Activated T-helper 2 cell treated with anti-CD3 and anti-CD28 coated beads, Interferon-gamma antibody, Interleukin-2, Interleukin-4, amounts not matched to agents 10 μg/mL and 5 μg/mL and 100 μg/mL, durations not matched to agents 14 hours and 24 hours and 36 hours (primary cell): ENCODE measurements around the gene KCNJ2. TPM values are rescaled to one million over a fixed set of nuclear protein-coding genes. Genes with fewer than 3 reads are reported as not detected.

ENCODE experiments used
- DNase-seq: peaks from one replicate; pipeline ENCODE4 v3.0.0; 2021; ENCODE audit warnings: low spot score
- H3K27ac Mint-ChIP-seq: one replicate; pipeline ENCODE4 v1.8.0; 2021; ENCODE audit warnings: mixed read lengths
- H3K27me3 Mint-ChIP-seq: one replicate; pipeline ENCODE4 v1.8.0; 2021; ENCODE audit warnings: low read depth, mixed read lengths
- H3K36me3 Mint-ChIP-seq: one replicate; pipeline ENCODE4 v1.8.0; 2021; ENCODE audit warnings: low read depth, mixed read lengths
- H3K4me1 Mint-ChIP-seq: one replicate; pipeline ENCODE4 v1.8.0; 2021; ENCODE audit warnings: low read depth, mixed read lengths
- H3K4me3 Mint-ChIP-seq: one replicate; pipeline ENCODE4 v1.8.0; 2021; ENCODE audit warnings: low read depth, mild to moderate bottlenecking, moderate library complexity, mixed read lengths
- H3K9me3 Mint-ChIP-seq: one replicate; pipeline ENCODE4 v1.8.0; 2021; ENCODE audit warnings: mixed read lengths
- intact Hi-C: fragments of 100-400 bp; cut with micrococcal nuclease; formaldehyde crosslinking; loops from one replicate; pipeline ENCODE4 v1.15.1; 2023
- total RNA-seq: library from RNA; stranded (reverse); gene quantifications from 2 replicates; pipeline ENCODE4 v1.2.3, GENCODE V29; 2022

Gene KCNJ2
- total RNA-seq, 1 donor from 2014 or later = 0.11 TPM

DNA sequence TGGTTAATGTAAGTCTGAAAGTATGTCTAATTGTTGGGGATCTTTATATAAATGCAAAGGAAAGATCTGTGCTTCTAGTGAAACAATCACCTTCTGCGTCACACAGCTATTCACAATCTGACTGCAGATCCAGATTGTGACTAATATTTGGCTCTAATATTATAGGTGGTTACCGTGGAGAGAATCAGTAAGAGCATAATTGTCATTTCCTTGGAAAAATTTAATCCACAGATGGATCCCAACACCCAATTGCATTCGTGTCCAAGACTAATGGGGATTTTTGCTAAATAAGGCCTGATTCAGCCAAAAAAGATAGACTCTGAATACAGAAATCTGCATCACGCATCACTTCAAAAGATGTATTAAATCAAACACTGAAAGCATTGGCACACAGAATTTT lies 2.7 kb upstream of the KCNJ2 start:
- intact Hi-C loops = loop anchor here (5.0 kb wide), 2 partner anchors 599 to 839 kb away; partner anchors contain the start of gene ABCA5
- H3K4me3 Mint-ChIP-seq = no peak overlapping the region
- H3K9me3 Mint-ChIP-seq = no peaks in the 10 kb centered on the region

GRCh38 chr17:70168044-70168976 lies 1.0 kb upstream of the KCNJ2 start:
- intact Hi-C loops = loop anchor here (2.0 to 5.0 kb wide), 3 partner anchors 32 to 841 kb away; partner anchors contain the start of gene ABCA5
- Mint-ChIP-seq H3K27ac (no peak overlapping the region), H3K9me3 (no peaks in the 10 kb centered on the region), H3K4me1 (peaks cover 11% of the 10 kb centered on the region), H3K4me3 (peak overlapping the region; percentile 81), H3K27me3 (peaks cover 56% of the 10 kb centered on the region), H3K36me3 (no peaks in the 10 kb centered on the region)
- peak; percentile 12 for DNase-seq

More for the DNA sequence above, 2.7 kb upstream of the KCNJ2 start:
- peaks cover 11% of the 10 kb centered on the region for H3K4me1 Mint-ChIP-seq
- H3K27me3 Mint-ChIP-seq = peaks cover 47% of the 10 kb centered on the region
- DNase-seq = no peak
- H3K36me3 Mint-ChIP-seq = no peaks in the 10 kb centered on the region
- no peak overlapping the region for H3K27ac Mint-ChIP-seq

GRCh38 chr17:70169709-70170597 lies 621 bp downstream of the KCNJ2 start:
- intact Hi-C loops = loop anchor here (2.0 to 5.0 kb wide), 3 partner anchors 33 to 843 kb away; partner anchors contain the start of gene ABCA5
- peaks cover 11% of the 10 kb centered on the region for H3K4me1 Mint-ChIP-seq
- peaks cover 59% of the 10 kb centered on the region for H3K27me3 Mint-ChIP-seq
- no peak for DNase-seq
- H3K9me3 Mint-ChIP-seq = no peaks in the 10 kb centered on the region
- peak overlapping the region; percentile 66 for H3K4me3 Mint-ChIP-seq
- H3K27ac Mint-ChIP-seq = no peak overlapping the region
- no peaks in the 10 kb centered on the region for H3K36me3 Mint-ChIP-seq

GRCh38 chr17:70171159-70171558 lies 1.8 kb downstream of the KCNJ2 start:
- Mint-ChIP-seq H3K27me3 (peaks cover 57% of the 10 kb centered on the region), H3K4me3 (no peak overlapping the region), H3K4me1 (peaks cover 11% of the 10 kb centered on the region), H3K27ac (no peak overlapping the region), H3K9me3 (no peaks in the 10 kb centered on the region), H3K36me3 (no peaks in the 10 kb centered on the region)
- DNase-seq = no peak
- intact Hi-C loops = no loop called here

GRCh38 chr17:70172449-70172848 lies 3.1 kb downstream of the KCNJ2 start:
- no peaks in the 10 kb centered on the region for H3K36me3 Mint-ChIP-seq
- H3K27ac Mint-ChIP-seq = no peak overlapping the region
- H3K27me3 Mint-ChIP-seq = peaks cover 51% of the 10 kb centered on the region
- no peak for DNase-seq
- intact Hi-C loops = no loop called here
- peaks cover 11% of the 10 kb centered on the region for H3K4me1 Mint-ChIP-seq
- H3K9me3 Mint-ChIP-seq = no peaks in the 10 kb centered on the region
- no peak overlapping the region for H3K4me3 Mint-ChIP-seq

GRCh38 chr17:70172923-70173322 lies 3.6 kb downstream of the KCNJ2 start:
- no peak overlapping the region for H3K27ac Mint-ChIP-seq
- H3K27me3 Mint-ChIP-seq = peaks cover 47% of the 10 kb centered on the region
- peaks cover 11% of the 10 kb centered on the region for H3K4me1 Mint-ChIP-seq
- H3K4me3 Mint-ChIP-seq = no peak overlapping the region
- intact Hi-C loops = no loop called here
- DNase-seq = no peak
- H3K36me3 Mint-ChIP-seq = no peaks in the 10 kb centered on the region
- H3K9me3 Mint-ChIP-seq = no peaks in the 10 kb centered on the region

- peaks cover 6% of the 10 kb centered on the region for H3K4me1 Mint-ChIP-seq
- intact Hi-C loops = no loop called here
- no peak for DNase-seq
- no peak overlapping the region for H3K27ac Mint-ChIP-seq
- H3K9me3 Mint-ChIP-seq = no peaks in the 10 kb centered on the region
- H3K4me3 Mint-ChIP-seq = no peak overlapping the region
- H3K27me3 Mint-ChIP-seq = peaks cover 39% of the 10 kb centered on the region
- no peaks in the 10 kb centered on the region for H3K36me3 Mint-ChIP-seq
Observed at GRCh38 chr17:70173681-70174080, 4.3 kb downstream of the KCNJ2 start.

DNA sequence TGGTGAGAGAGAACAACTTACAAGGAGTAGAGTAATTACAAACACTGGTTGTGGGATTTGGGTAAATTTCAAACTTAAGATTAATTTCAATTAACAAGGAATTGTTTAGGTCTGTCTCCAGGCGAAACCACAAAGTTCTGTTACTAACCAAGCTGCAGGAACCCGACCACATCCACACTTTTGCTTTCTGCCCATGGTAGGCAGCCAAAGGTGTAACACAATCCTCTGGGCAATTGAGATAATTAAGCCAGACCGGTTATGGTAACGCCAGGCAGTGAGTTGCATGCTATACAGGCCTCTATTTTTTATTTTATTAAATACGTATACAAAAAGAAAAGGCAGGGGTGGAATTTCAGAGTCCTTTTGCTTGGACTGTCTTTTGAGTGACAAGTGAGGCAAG lies 12.0 kb downstream of the KCNJ2 start:
- intact Hi-C loops = no loop called here
- H3K9me3 Mint-ChIP-seq = no peaks in the 10 kb centered on the region
- peaks cover 5% of the 10 kb centered on the region for H3K27me3 Mint-ChIP-seq
- no peak overlapping the region for H3K4me3 Mint-ChIP-seq
- no peaks in the 10 kb centered on the region for H3K36me3 Mint-ChIP-seq
- no peak overlapping the region for H3K27ac Mint-ChIP-seq
- DNase-seq = no peak
- no peaks in the 10 kb centered on the region for H3K4me1 Mint-ChIP-seq

- H3K36me3 Mint-ChIP-seq = no peaks in the 10 kb centered on the region
- H3K27ac Mint-ChIP-seq = no peak overlapping the region
- no peaks in the 10 kb centered on the region for H3K9me3 Mint-ChIP-seq
- peaks cover 5% of the 10 kb centered on the region for H3K27me3 Mint-ChIP-seq
- intact Hi-C loops = no loop called here
- no peak for DNase-seq
- H3K4me3 Mint-ChIP-seq = no peak overlapping the region
- no peaks in the 10 kb centered on the region for H3K4me1 Mint-ChIP-seq
Observed at GRCh38 chr17:70181866-70182265, 12.5 kb downstream of the KCNJ2 start.

DNA sequence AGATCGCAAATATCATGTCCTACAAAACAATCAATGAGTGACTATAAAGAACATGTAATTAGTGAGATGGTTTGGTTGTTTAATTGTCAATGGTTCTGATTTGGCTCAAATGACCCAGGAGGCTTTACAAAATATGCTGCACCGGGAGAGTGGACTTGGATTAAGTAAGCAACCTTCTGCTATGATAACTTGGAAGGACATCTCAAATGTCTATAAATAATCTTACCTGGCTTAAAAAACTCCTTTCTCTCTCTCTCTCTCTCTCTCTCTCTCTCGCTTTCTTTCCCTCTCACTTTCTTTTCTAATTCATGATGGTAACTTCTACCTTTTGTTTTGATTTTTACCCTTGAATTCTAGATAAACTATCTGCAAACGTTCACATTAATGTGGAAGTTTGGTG lies 14.2 kb downstream of the KCNJ2 start:
- no peak overlapping the region for H3K27ac Mint-ChIP-seq
- DNase-seq = no peak
- H3K9me3 Mint-ChIP-seq = no peaks in the 10 kb centered on the region
- no peaks in the 10 kb centered on the region for H3K4me1 Mint-ChIP-seq
- H3K36me3 Mint-ChIP-seq = no peaks in the 10 kb centered on the region
- intact Hi-C loops = no loop called here
- no peak overlapping the region for H3K4me3 Mint-ChIP-seq
- H3K27me3 Mint-ChIP-seq = peaks cover 3% of the 10 kb centered on the region

DNA sequence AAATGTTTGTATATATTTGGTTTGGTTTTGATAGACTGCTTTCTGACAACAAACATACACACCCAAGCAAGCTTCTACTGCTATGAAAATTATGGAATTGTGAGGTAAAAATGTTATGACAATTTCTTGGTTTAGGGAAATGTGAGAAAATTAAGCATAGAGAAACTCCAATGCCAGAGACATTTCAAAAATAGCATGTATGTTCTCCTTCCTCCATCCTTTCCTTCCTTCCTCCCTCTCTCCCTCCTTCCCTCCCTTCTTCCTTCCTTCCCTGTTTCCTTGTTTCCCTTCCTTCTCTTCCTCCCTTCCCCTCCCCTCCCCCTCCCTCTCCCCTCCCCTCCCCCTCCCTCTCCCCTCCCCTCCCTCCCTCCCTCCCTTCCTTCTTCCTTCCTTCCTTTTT lies 14.9 kb downstream of the KCNJ2 start:
- intact Hi-C loops = no loop called here
- H3K9me3 Mint-ChIP-seq = no peaks in the 10 kb centered on the region
- no peaks in the 10 kb centered on the region for H3K4me1 Mint-ChIP-seq
- H3K27me3 Mint-ChIP-seq = peaks cover 3% of the 10 kb centered on the region
- no peaks in the 10 kb centered on the region for H3K36me3 Mint-ChIP-seq
- DNase-seq = no peak
- H3K4me3 Mint-ChIP-seq = no peak overlapping the region
- no peak overlapping the region for H3K27ac Mint-ChIP-seq

DNA sequence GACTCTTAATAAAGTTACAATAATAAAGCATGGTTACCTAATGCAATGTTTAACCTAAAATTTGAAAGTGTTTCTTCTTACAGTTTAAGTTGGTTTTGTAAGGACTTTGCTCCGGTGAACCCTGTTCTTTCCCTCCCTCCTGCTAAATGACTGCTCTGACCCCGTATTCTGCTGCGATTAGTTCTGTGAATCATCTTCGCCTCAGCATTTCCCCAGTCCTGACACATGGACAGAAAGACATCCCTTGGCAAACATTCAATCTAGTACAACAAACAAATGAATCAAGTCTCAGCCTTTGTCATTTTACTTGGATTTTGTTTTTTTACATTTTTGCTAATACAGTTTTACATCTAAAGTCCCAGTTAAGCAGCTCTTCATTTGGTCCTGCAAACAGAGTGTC lies 15.4 kb downstream of the KCNJ2 start:
- Mint-ChIP-seq H3K36me3 (no peaks in the 10 kb centered on the region), H3K4me1 (no peaks in the 10 kb centered on the region), H3K27ac (no peak overlapping the region), H3K9me3 (no peaks in the 10 kb centered on the region), H3K4me3 (no peak overlapping the region), H3K27me3 (peaks cover 3% of the 10 kb centered on the region)
- no peak for DNase-seq
- intact Hi-C loops = no loop called here
